Measurements from ENCODE around the gene UHMK1.

DNA sequence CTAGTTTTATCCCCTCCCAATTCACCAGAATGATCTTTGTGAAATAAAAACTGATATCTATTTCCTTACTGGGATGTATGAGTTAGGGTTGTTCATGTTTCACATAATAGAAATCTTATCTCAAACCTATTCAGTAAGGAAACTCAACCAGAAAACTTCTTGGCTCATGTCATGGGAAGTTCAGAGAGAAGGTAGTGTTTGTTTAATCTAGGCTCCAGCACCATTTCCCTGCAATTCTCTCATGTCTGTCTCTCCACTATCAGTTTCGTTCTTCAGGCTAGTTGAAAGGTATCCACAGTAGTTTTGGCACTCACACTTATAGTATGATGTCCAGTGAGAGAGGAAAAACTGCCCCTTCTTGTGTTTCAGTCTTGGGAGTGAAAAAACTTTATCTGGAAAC, 34.6 kb upstream of the UHMK1 start:
- TF ChIP-seq, protein P1, sequence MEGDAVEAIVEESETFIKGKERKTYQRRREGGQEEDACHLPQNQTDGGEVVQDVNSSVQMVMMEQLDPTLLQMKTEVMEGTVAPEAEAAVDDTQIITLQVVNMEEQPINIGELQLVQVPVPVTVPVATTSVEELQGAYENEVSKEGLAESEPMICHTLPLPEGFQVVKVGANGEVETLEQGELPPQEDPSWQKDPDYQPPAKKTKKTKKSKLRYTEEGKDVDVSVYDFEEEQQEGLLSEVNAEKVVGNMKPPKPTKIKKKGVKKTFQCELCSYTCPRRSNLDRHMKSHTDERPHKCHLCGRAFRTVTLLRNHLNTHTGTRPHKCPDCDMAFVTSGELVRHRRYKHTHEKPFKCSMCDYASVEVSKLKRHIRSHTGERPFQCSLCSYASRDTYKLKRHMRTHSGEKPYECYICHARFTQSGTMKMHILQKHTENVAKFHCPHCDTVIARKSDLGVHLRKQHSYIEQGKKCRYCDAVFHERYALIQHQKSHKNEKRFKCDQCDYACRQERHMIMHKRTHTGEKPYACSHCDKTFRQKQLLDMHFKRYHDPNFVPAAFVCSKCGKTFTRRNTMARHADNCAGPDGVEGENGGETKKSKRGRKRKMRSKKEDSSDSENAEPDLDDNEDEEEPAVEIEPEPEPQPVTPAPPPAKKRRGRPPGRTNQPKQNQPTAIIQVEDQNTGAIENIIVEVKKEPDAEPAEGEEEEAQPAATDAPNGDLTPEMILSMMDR (IDR thresholded peaks at IDR 0.05; ENCODE audit: low read depth, low read length), result no peak
- TF ChIP-seq, protein P2, sequence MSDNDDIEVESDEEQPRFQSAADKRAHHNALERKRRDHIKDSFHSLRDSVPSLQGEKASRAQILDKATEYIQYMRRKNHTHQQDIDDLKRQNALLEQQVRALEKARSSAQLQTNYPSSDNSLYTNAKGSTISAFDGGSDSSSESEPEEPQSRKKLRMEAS (IDR thresholded peaks at IDR 0.05; ENCODE audit: low read depth, low read length), result no peak
- no peak for TF ChIP-seq POLR2A (IDR thresholded peaks at IDR 0.05; ENCODE audit: extremely low read depth, insufficient read length)
- TF ChIP-seq MYC (IDR thresholded peaks at IDR 0.05; ENCODE audit: low read depth, low read length), result no peak
